PFSK-1 (cell line): ENCODE data around the gene CREBRF.

Source experiments
- FOXP2 ChIP-seq: optimal IDR thresholded peaks from 2 replicates; pipeline ENCODE3; 2011; ENCODE audit warnings: borderline replicate concordance, control low read depth, inconsistent platforms; ENCODE audit not compliant: insufficient read depth; ENCODE audit errors: extremely low read length, extremely low read depth
- POLR2AphosphoS5 ChIP-seq: IDR thresholded peaks from 2 replicates; pipeline ENCODE4 v1.6.1; 2012; ENCODE audit warnings: low read depth, mild to moderate bottlenecking, control low read depth, low read length, moderate library complexity
- SIN3A ChIP-seq: IDR thresholded peaks from 2 replicates; pipeline ENCODE4 v1.6.1; 2012; ENCODE audit warnings: mild to moderate bottlenecking, low read length, moderate library complexity, borderline replicate concordance; ENCODE audit not compliant: insufficient read depth
- TAF1 ChIP-seq: IDR thresholded peaks from 2 replicates; pipeline ENCODE4 v1.6.1; 2012; ENCODE audit warnings: low read length, control low read depth, borderline replicate concordance; ENCODE audit not compliant: insufficient read depth
- TF ChIP-seq, protein P1 (sequence below), 2 experiments: IDR thresholded peaks; 2 replicates each; pipeline versions ENCODE4 v1.6.1 to v1.8.0; 2011 to 2012; ENCODE audit warnings: low read depth in 2 of 2, low read length in 2 of 2, control low read depth in 1 of 2, inconsistent platforms in 1 of 2, mild to moderate bottlenecking in 1 of 2, moderate library complexity in 1 of 2; ENCODE audit not compliant: insufficient read depth in 1 of 2

CREBRF gene

DNA sequence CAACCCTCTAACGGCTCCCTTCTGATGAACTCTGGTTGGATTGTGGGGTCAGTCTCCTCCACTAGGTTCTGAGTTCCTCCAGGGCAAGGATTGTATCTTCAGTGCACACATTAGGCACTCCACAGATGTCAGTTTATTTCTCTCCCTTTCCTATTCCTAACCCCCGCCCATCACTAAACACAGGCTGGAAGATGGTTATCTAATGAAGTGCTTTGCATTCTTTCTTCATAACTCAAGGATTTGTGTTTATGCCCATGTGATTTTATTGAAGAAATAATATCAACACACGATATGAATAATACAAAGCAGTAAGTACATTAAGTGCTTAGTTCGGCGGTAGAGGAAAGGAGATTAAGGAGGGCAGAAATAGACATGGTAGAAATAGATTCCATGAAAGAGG is 4.4 kb upstream of the CREBRF start:
- no peak for TF ChIP-seq POLR2AphosphoS5

GRCh38 chr5:173053041-173053440 is 3.1 kb upstream of the CREBRF start:
- TF ChIP-seq, protein P1, sequence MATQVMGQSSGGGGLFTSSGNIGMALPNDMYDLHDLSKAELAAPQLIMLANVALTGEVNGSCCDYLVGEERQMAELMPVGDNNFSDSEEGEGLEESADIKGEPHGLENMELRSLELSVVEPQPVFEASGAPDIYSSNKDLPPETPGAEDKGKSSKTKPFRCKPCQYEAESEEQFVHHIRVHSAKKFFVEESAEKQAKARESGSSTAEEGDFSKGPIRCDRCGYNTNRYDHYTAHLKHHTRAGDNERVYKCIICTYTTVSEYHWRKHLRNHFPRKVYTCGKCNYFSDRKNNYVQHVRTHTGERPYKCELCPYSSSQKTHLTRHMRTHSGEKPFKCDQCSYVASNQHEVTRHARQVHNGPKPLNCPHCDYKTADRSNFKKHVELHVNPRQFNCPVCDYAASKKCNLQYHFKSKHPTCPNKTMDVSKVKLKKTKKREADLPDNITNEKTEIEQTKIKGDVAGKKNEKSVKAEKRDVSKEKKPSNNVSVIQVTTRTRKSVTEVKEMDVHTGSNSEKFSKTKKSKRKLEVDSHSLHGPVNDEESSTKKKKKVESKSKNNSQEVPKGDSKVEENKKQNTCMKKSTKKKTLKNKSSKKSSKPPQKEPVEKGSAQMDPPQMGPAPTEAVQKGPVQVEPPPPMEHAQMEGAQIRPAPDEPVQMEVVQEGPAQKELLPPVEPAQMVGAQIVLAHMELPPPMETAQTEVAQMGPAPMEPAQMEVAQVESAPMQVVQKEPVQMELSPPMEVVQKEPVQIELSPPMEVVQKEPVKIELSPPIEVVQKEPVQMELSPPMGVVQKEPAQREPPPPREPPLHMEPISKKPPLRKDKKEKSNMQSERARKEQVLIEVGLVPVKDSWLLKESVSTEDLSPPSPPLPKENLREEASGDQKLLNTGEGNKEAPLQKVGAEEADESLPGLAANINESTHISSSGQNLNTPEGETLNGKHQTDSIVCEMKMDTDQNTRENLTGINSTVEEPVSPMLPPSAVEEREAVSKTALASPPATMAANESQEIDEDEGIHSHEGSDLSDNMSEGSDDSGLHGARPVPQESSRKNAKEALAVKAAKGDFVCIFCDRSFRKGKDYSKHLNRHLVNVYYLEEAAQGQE (IDR thresholded peaks at IDR 0.05; ENCODE audit: insufficient read depth in 1 of 2, low read depth in 2 of 2, low read length in 2 of 2): no peak
- no peak for TF ChIP-seq SIN3A
- TF ChIP-seq FOXP2: no peak

DNA sequence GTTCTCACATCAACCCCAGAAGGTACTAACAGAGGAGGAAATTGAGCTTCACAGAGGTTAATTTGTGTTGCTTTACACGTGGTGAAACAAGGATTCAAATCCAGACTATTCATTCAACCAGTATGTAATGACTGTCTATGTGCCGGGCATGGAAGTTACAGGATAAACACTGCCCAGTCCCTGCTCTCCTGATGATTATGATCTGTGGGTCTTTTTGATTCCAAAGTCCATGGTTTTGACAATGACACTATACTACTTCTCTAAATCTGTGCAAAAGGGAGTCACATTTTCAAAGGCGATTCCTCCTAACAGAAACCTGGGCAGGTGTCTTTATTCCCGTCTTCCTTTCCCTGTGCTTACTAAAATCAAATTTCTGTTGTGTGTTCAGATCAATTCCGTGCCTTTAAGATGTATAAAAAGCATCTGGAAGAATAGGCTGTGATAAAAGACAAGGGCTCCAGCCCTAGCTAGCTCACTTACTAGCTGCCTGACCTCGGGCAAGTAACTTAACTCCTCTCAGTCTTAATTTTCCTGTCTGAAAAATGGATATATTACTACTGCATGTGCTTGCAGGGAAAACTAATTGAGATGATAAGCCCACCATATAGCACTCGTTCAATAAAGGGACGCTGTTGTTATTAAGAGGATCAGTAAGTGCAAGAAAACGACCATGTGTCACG is 970 bp upstream of the CREBRF start:
- TF ChIP-seq, protein P1 (IDR thresholded peaks at IDR 0.05; ENCODE audit: insufficient read depth in 1 of 2, low read depth in 2 of 2, low read length in 2 of 2): no peak
- TF ChIP-seq POLR2AphosphoS5: no peak
- no peak for TF ChIP-seq FOXP2
- TF ChIP-seq SIN3A: no peak
- TF ChIP-seq TAF1: no peak

DNA sequence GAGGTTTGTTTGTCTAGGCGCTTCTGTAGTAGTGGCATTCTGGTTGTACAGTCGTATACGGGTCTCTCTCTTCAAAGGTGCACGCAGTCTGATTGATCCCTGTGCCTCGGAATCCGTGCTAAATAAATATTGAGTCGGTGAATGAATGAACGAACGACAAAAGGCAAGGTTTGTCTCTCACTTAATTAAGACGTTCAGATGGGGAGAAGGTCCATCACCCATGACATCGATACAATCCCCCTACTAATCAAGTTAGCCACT is 500 bp upstream of the CREBRF start:
- TF ChIP-seq FOXP2: no peak
- TF ChIP-seq, protein P1 (IDR thresholded peaks at IDR 0.05; ENCODE audit: insufficient read depth in 1 of 2, low read depth in 2 of 2, low read length in 2 of 2): no peak
- TF ChIP-seq POLR2AphosphoS5: no peak
- no peak for TF ChIP-seq SIN3A

DNA sequence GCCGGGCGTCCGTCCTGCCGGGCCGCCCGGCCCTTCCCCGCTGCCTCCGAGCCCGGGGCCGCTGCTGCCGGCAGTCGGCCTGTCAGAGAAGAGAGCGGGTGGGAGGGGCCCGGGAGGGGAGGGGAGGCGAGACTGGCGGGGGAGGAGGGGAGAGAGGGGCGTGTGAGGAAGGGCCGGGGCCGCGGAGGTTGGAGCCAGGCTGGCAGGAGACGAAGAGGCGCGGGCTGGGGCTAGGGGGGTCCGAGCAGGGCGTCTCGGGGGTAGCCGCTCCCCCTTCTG is 570 bp downstream of the CREBRF start:
- no peak for TF ChIP-seq TAF1
- TF ChIP-seq SIN3A: peak; percentile 81; the same call in 1 of the 2 replicates

GRCh38 chr5:173057062-173057924 is 1.1 kb downstream of the CREBRF start:
- TF ChIP-seq POLR2AphosphoS5 (peak; percentile 62), SIN3A (peak; percentile 45; the same call in 1 of the 2 replicates), FOXP2 (peak; percentile 43)
- TF ChIP-seq, protein P1 (IDR thresholded peaks at IDR 0.05; ENCODE audit: insufficient read depth in 1 of 2, low read depth in 2 of 2, low read length in 2 of 2): no peak
